ENCODE measurements around the gene PDXP.

PDXP gene

DNA sequence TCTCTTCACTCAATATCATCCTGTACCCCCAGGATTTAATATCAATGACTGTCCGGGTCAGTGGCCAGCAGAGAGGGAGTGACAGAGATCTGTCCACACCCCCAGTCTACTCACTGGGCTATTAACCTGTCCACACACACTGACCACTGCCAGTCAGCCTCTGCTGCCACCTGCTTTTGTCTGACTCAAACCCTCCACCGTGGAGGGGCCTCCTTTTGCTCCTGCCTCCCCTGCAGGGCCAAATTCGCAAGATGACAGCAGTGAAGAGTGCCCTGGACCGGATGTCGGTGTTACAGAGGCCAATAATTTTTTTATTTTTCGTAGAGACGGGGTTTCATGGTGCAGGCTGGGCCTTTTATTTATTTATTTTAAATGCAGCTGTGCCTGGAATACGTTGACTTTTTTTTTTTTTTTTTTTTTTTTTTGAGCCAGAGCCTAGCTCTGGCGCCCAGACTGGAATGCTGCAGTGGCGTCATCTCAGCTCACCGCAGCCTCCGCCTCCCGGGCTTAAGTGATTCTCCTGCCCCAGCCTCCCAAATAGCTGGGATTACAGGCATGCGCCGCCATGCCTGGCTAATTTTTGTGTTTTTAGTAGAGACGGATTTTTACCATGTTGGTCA, 5.1 kb downstream of the PDXP start:
- Mint-ChIP-seq H3K27me3 (no peaks in the 10 kb centered on the region), H3K4me3 (peak overlapping the region in 1 of 2 donors; percentile 10), H3K9me3 (peaks cover 0 to 3% of the 10 kb centered on the region in 2 donors), H3K27ac (no peak overlapping the region), H3K4me1 (peaks cover 42 to 55% of the 10 kb centered on the region in 2 donors), H3K36me3 (peaks cover 41 to 57% of the 10 kb centered on the region in 2 donors)
- DNase-seq: no peak
- ATAC-seq (replicated peaks): no peak

DNA sequence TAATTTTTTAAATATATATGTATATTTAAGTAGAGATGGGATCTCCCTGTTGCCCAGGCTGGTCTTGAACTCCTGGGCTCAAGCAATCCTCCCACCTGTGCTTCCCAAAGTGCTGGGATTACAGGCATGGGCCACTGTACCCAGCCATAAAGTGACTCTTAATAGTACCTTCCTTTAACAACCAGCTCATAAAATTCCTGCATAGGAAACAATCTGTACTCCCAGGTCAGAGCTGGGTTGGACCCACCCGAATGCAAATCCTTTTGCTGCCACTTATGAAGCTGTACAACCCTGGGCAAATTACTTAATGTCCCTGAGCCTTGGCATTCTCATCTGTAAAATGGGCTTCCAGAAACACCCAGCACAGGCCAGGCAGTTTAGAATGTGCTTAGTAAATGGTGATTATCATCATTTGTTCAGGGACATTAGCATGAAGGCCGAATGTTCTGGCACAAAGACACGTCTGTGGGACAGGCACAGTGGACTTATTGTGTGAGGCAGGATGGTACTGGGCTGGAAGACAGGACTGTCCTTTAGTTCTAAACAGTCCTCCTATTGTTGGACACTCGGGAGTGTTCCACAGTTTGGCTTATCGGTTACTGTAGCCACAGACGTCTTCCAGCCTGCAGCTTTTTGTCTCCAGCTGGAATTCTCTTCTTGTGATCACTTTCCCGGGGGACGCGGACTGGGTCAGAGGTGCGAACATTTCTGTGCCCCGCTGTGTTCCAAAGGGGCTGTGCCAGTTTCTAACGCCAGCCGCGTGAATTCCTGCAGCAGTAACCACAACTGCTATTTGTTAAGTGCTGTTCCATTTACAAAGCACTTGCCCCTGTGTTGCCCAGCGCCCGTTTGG, 6.0 kb downstream of the PDXP start:
- peaks cover 0 to 3% of the 10 kb centered on the region in 2 donors for H3K9me3 Mint-ChIP-seq
- ATAC-seq (replicated peaks): no peak
- no peaks in the 10 kb centered on the region for H3K27me3 Mint-ChIP-seq
- H3K4me3 Mint-ChIP-seq: no peak overlapping the region
- peaks cover 41 to 54% of the 10 kb centered on the region in 2 donors for H3K36me3 Mint-ChIP-seq
- no peak for DNase-seq
- H3K4me1 Mint-ChIP-seq: peaks cover 38 to 51% of the 10 kb centered on the region in 2 donors
- peak overlapping the region; percentile 67 for H3K27ac Mint-ChIP-seq

DNA sequence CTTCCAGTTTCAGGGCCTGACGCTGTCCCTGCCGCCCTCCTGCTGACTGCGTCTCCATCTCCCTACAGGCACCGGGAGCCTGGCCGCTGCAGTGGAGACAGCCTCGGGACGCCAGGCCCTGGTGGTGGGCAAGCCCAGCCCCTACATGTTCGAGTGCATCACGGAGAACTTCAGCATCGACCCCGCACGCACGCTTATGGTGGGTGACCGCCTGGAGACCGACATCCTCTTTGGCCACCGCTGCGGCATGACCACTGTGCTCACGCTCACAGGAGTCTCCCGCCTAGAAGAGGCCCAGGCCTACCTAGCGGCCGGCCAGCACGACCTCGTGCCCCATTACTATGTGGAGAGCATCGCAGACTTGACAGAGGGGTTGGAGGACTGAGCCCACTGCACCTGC, 7.0 kb downstream of the PDXP start:
- Mint-ChIP-seq H3K27ac (no peak overlapping the region), H3K4me3 (no peak overlapping the region), H3K4me1 (peaks cover 30 to 41% of the 10 kb centered on the region in 2 donors), H3K9me3 (peaks cover 0 to 3% of the 10 kb centered on the region in 2 donors), H3K36me3 (peaks cover 37 to 53% of the 10 kb centered on the region in 2 donors), H3K27me3 (no peaks in the 10 kb centered on the region)
- DNase-seq: no peak
- ATAC-seq (replicated peaks): no peak

DNA sequence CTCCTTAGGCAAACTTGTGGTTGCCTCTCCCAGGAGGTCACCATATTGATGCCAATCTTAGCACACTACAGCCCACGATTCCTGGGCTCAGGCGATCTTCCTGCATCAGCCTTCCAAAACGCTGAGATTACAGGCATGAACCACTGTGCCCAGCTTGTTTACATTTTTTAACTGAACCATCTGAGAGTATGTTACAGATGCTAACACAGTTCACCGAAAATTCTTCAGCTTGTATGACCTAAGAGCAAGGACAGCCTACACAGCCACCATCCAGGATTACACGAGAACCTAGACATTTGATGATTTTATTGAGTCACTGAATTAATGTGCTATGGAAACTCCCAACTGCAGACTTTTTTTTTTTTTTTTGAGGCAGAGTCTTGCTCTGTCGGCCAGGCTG, 11.1 kb downstream of the PDXP start:
- Mint-ChIP-seq H3K4me3 (no peak overlapping the region), H3K27me3 (no peaks in the 10 kb centered on the region), H3K9me3 (no peaks in the 10 kb centered on the region), H3K27ac (no peak overlapping the region), H3K4me1 (peaks cover 24 to 51% of the 10 kb centered on the region in 2 donors), H3K36me3 (peaks cover 24 to 33% of the 10 kb centered on the region in 2 donors)
- ATAC-seq (replicated peaks) (no peak), DNase-seq (no peak)

DNA sequence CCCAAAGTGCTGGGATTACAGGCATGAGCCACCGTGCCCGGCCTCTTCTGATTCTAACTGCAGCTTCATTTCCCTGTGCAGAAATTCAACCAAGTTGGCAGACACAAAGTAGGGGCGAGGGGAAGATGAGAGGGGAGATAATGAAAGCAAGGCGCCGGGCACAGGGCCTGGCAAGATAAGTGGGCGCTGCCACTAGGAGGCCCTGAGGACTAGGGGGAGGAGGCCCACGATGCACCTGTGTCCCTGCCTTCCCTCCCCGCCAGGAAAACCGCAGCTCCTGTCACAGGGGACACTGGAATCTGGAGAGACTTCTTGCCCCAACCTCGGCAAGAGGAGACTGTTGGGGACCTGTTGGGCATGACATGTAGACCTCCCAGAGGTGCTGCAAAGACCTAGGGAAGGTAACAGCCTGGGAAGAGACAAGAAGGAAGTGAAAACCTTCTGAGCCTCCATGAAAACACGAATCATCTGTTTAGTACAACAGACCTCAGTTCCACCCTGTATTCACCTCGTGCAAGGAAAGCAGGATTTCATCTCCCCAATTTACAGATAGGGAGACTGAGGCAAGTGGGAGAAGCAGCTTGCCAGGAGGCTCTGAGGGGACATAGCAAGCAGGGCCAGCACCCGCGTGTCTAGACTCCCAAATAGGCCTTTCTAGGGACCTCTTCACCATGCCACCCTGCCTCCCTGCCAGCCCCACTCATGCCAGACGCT, 13.8 kb downstream of the PDXP start:
- Mint-ChIP-seq H3K4me1 (peaks cover 31 to 65% of the 10 kb centered on the region in 2 donors), H3K27ac (peak overlapping the region; percentile 39), H3K27me3 (no peaks in the 10 kb centered on the region), H3K4me3 (peak overlapping the region in 1 of 2 donors; percentile 61), H3K9me3 (no peaks in the 10 kb centered on the region), H3K36me3 (peaks cover 6 to 13% of the 10 kb centered on the region in 2 donors)
- ATAC-seq (replicated peaks) (no peak), DNase-seq (no peak)

DNA sequence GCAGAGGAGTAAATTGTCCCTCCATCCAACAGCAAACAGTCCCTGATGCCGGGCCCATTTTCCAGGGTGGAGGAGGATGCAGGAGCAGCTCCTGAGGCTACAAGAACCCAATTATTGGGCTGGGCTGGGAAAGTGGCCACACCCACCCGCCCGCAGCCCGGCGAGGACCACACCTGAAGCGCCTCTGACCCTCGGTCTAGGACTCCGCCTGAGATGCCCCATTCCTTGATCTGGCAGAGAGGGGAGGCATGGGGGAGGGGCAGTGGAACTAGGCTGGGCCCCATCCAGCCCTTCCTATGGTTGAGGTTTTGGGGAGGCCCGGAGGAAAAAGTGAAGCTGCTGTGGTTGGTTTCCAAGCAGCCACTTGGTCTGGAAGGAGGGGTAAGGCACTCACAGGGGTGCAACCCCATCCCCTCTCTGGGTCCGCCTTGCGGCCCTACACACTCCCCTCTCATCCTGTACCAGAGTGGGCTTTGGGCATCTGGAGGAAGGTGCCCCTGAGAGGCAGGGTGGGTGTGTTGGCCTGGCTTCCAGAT, 14.5 kb downstream of the PDXP start:
- H3K36me3 Mint-ChIP-seq: peaks cover 6 to 9% of the 10 kb centered on the region in 2 donors
- no peak for ATAC-seq (replicated peaks)
- H3K4me3 Mint-ChIP-seq: no peak overlapping the region
- H3K27me3 Mint-ChIP-seq: no peaks in the 10 kb centered on the region
- H3K27ac Mint-ChIP-seq: no peak overlapping the region
- peaks cover 31 to 71% of the 10 kb centered on the region in 2 donors for H3K4me1 Mint-ChIP-seq
- DNase-seq: no peak
- H3K9me3 Mint-ChIP-seq: no peaks in the 10 kb centered on the region

DNA sequence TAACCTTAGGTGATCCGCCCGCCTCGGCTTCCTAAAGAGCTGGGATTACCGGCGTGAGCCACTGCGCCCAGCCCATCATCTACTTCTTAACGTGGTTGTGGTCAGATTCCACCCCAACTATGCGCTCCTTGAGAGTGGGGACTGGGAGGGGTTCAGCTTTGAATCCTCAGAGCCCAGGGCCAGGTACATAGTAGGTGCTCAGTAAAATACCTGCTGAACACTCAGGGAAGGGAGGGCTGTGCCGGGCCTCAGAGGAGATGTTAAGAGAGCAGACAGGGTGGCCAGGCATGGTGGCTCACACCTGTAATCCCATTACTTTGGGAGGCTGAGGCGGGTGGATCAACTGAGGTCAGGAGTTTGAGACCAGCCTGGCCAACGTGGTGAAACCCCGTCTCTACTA, 15.7 kb downstream of the PDXP start:
- DNase-seq (no peak), ATAC-seq (replicated peaks) (no peak)
- H3K9me3 Mint-ChIP-seq: no peaks in the 10 kb centered on the region
- H3K27me3 Mint-ChIP-seq: no peaks in the 10 kb centered on the region
- peak overlapping the region; percentile 33 to 43 for H3K4me3 Mint-ChIP-seq
- H3K36me3 Mint-ChIP-seq: peaks cover 3 to 6% of the 10 kb centered on the region in 2 donors
- H3K27ac Mint-ChIP-seq: peak overlapping the region; percentile 62
- peaks cover 33 to 74% of the 10 kb centered on the region in 2 donors for H3K4me1 Mint-ChIP-seq

DNA sequence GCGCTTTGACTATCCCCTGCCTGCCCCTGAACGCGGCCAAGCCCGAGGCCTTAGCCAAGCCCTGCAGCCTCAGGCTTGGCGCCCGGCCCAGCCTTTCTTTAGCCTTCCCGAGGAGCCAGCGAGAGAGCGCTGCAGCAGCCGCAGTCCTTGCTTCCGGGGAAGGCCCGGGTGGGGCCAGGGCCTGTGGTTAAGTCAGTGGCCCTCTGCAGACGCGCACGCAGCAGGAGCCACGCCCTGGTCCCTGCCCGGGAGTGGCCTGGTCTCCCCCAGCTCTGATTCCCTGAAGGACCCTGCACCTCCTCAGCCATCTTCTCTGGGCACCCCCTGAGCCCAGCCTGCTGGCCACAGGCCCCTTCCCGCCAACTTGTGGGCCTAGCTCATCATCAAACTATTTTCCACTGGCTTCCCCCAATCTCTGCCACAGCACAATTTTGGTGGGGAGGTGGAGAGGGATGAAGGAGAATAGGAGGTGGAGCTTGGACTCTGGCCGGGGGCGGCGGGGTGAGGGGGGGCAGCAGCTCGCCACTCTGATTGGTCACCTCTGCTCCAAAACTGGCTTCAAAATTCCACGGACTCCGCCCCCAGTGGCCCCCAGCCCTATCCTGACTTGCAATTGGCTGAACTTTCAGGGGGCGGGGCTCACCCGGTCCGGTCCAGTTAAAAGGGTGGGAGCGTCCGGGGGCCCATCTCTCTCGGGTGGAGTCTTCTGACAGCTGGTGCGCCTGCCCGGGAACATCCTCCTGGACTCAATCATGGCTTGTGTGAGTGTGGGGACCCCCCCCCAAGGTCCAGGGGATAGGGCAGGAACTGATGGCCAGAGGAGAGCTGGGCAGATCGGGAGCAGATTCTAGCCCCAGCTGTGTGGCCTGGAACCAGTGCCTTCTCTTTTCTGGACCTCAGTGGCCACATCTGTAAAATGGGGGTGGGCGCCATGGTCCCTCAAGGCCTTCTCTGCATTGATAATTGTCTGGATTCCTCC, 16.7 kb downstream of the PDXP start, which contains the start of gene LGALS1:
Gene LGALS1 (plus strand): TSS at position 686 of the 979 bp plus-strand sequence. CDS start 67 bp downstream, at position 753.
- H3K4me3 Mint-ChIP-seq: peak within 1 kb of the TSS; percentile 82 to 86
- no peaks in the 10 kb centered on the region for H3K9me3 Mint-ChIP-seq
- ATAC-seq (replicated peaks): peak; percentile 61 to 62
- H3K27ac Mint-ChIP-seq: peak within 1 kb of the TSS; percentile 96
- H3K36me3 Mint-ChIP-seq: peaks cover 8 to 10% of the 10 kb centered on the region in 2 donors
- peak; percentile 65 for DNase-seq
- H3K27me3 Mint-ChIP-seq: no peaks in the 10 kb centered on the region
- H3K4me1 Mint-ChIP-seq: peaks cover 37 to 82% of the 10 kb centered on the region in 2 donors

DNA sequence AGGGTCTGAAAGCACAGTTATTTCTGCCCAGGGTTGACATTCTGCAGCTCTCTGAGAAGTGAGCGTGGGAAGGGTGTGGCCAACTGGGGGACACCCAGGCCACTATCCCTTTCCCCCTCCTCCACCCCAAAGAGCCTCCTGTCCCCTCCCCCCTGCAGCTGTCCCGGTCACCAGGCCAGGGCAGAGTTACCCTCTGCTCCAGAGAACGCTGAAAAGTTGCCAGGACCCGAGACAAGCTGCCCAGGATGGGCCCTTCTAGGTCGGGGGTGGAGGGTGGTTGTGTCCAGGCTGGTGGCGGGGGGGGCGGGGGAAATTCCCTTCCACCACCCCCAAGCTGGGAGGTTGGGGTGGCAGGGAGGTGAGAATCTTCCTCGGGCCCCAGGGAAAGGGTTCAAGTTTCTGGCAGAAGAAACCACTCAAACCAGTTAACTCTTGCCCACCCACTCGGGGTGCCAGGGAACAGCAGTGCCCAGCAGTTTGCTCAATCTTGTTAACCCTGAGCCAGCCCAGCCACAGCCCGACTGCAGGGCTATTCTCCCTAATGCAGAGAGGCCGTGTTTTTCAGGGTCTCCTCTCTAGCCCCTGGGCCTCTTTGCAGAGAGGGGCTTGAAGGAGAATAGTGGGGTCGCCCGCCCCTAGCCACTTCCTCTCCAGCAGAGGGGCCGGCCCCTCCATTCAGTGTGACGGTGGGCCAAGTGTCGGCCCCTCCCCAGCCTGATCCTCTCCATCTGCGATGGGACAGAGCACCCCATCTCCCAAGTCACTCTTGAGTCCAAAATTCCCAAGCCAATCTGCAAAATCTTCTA, 17.6 kb downstream of the PDXP start:
- H3K27ac Mint-ChIP-seq: peak overlapping the region; percentile 96

DNA sequence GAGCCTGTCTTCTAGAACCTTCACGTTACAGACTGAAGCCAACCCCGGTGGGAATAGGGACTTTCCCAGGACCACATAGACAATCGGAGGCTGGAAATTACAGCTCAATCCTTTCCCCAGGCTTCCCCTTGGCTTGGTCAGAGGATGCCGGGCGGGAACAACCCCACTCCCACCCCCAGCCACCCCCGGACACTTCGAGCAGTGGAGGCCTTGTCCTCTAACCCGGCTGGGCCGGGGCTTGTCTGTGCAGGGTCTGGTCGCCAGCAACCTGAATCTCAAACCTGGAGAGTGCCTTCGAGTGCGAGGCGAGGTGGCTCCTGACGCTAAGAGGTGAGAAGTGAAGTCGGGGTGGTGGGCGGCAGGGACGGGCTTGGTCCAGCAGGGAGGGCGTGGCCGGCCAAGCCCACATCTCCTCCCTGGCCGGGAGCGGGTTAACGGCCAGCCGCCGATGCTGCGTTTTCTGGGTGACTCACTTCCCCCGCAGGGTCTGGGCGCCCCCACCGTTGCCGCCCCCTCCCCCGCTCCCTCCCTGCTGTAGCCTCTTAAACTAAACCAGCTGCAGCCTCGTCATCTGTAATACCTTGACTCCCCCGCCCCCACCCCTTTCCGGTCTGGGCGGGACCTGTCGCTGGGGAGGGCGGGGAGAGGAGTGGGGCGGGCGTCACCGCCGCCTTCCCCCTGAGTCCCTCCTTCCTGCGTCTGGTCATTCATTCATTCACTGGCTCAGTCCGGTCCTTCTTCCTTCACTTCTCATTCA, 18.4 kb downstream of the PDXP start:
- peaks cover 8 to 10% of the 10 kb centered on the region in 2 donors for H3K36me3 Mint-ChIP-seq
- no peaks in the 10 kb centered on the region for H3K27me3 Mint-ChIP-seq
- H3K27ac Mint-ChIP-seq: peak overlapping the region; percentile 96
- peak; percentile 75 to 81 for ATAC-seq (replicated peaks)
- H3K4me1 Mint-ChIP-seq: peaks cover 43 to 83% of the 10 kb centered on the region in 2 donors
- DNase-seq: peak; percentile 89
- H3K4me3 Mint-ChIP-seq: peak overlapping the region; percentile 82 to 86
- no peaks in the 10 kb centered on the region for H3K9me3 Mint-ChIP-seq

More for the DNA sequence above, 17.6 kb downstream of the PDXP start:
- Mint-ChIP-seq H3K9me3 (no peaks in the 10 kb centered on the region), H3K4me1 (peaks cover 38 to 82% of the 10 kb centered on the region in 2 donors), H3K36me3 (peaks cover 8 to 10% of the 10 kb centered on the region in 2 donors), H3K27me3 (no peaks in the 10 kb centered on the region), H3K4me3 (peak overlapping the region; percentile 82 to 86)
- peak; percentile 1 to 7 for ATAC-seq (replicated peaks)
- no peak for DNase-seq

DNA sequence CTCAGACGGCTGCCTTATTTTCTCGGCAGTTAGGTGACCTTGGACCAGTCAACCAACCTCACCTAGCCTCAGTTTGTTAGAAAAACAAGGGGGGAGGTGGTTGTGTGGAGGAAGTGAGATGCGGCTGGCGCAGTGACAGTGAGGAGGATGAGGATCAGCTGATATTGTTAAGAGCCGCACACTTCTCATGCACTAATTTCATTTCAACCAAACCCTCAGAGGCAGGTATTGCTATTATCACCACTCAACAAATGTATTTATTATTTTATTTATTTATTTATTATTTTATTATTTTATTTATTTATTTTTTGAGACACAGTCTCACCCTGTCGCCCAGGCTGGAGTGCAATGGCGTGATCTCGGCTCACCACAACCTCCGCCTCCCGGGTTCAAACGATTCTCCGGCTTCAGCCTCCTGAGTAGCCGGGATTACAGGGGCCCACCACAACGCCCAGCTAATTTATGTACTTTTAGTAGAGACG, 19.0 kb downstream of the PDXP start:
- H3K4me3 Mint-ChIP-seq: peak overlapping the region; percentile 82 to 86
- no peaks in the 10 kb centered on the region for H3K9me3 Mint-ChIP-seq
- H3K27ac Mint-ChIP-seq: peak overlapping the region; percentile 96
- H3K4me1 Mint-ChIP-seq: peaks cover 38 to 77% of the 10 kb centered on the region in 2 donors
- no peaks in the 10 kb centered on the region for H3K27me3 Mint-ChIP-seq
- peaks cover 8 to 10% of the 10 kb centered on the region in 2 donors for H3K36me3 Mint-ChIP-seq
- ATAC-seq (replicated peaks) (peak; percentile 24 to 35), DNase-seq (no peak)

DNA sequence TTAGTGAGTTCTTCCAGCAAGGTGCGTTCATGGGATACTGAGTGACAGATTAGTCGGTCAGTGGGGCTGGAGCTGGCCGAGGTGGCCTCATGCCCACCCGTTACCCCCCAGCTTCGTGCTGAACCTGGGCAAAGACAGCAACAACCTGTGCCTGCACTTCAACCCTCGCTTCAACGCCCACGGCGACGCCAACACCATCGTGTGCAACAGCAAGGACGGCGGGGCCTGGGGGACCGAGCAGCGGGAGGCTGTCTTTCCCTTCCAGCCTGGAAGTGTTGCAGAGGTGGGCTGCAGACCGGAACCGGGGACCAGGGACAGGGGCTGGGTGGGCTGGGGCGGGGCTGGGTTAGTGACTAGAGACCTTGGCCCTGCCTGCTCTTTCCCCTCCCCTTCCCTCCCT, 19.8 kb downstream of the PDXP start:
- DNase-seq: no peak
- no peak overlapping the region for H3K27ac Mint-ChIP-seq
- H3K27me3 Mint-ChIP-seq: no peaks in the 10 kb centered on the region
- H3K4me3 Mint-ChIP-seq: no peak overlapping the region
- peaks cover 8 to 10% of the 10 kb centered on the region in 2 donors for H3K36me3 Mint-ChIP-seq
- ATAC-seq (replicated peaks): no peak
- peaks cover 35 to 69% of the 10 kb centered on the region in 2 donors for H3K4me1 Mint-ChIP-seq
- no peaks in the 10 kb centered on the region for H3K9me3 Mint-ChIP-seq
